GM19240 (cell line): ENCODE data around the gene DOK1.
"Not testable (repeated sequence)": the region's sequence is repeated elsewhere in the genome, so short reads cannot be mapped to it uniquely, and the experiment has no call there.

ENCODE experiments used
- DNase-seq: peaks from one replicate; pipeline ENCODE4 v3.0.0; 2011; ENCODE audit warnings: low spot score; ENCODE audit not compliant: insufficient read length

The DOK1 gene

GRCh38 chr2:74548285-74548899 is 6.1 kb upstream of the DOK1 start:
- no peak for DNase-seq

DNA sequence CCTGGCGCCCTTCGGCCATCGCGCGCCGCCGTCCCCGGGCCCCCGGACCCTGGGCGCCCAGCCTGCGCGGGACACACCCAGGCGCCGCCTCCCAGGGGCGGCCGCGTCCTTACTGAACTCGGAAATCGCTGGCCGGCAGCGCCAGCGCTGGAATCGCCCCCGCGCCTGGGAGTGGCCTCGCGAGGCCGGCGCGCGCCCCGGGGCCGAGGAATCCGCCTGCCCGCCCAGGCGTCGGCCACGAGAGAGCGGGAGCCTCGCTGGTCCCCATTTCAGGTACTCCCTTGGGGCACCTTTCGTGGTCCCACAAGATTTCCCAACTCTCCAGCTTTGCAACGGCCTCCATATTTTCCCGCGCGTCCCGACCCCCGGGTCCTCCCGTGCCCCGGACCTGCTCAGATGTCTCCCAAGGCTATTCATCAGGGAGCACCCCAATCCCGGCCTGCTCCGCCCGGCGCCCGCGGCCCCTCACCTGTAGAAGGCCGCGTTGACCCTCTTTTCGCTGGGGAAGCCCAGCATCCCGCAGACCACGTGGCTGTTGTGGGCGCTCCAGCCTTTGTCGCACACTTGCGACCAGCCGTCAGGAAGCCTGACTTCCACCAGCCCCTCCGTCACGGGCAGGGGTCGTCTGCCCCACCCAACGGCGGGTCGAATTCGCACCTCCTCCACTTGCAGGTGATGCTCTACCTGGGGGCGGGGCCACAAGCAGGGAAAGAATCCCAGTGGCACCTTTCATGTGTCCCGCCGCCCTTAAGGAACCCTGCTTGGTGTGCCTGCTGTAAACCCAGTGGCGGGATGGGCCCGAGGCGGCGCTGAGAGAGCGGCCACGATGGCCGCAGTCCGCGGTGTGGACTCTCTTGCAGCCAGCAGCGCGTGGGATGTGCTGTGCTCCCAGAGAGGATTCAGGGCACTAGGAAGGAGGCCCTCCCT is 5.4 kb upstream of the DOK1 start:
- DNase-seq = no peak

GRCh38 chr2:74550231-74550630 is 4.3 kb upstream of the DOK1 start:
- DNase-seq = no peak

DNA sequence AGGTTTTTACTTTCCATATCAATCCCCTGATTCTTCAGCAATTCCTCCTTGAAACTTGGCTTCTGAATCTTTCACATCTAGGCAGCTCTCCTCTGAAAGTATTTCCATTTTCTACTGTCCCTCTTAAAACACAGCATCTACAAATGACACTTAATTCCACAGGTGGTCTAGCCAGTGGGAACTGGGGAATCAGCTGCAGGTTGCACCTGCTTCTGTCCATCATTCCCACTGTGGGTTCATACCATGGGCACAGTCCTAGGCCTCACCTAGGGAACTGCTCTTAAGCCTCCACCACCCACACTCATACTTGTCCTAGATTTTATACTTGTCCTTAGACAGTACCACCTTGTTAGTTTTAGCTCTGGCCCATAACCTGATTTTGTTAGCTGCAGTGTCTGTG is 3.0 kb upstream of the DOK1 start:
- DNase-seq = no peak

GRCh38 chr2:74551942-74552913 is 2.3 kb upstream of the DOK1 start:
- DNase-seq = no peak

DNA sequence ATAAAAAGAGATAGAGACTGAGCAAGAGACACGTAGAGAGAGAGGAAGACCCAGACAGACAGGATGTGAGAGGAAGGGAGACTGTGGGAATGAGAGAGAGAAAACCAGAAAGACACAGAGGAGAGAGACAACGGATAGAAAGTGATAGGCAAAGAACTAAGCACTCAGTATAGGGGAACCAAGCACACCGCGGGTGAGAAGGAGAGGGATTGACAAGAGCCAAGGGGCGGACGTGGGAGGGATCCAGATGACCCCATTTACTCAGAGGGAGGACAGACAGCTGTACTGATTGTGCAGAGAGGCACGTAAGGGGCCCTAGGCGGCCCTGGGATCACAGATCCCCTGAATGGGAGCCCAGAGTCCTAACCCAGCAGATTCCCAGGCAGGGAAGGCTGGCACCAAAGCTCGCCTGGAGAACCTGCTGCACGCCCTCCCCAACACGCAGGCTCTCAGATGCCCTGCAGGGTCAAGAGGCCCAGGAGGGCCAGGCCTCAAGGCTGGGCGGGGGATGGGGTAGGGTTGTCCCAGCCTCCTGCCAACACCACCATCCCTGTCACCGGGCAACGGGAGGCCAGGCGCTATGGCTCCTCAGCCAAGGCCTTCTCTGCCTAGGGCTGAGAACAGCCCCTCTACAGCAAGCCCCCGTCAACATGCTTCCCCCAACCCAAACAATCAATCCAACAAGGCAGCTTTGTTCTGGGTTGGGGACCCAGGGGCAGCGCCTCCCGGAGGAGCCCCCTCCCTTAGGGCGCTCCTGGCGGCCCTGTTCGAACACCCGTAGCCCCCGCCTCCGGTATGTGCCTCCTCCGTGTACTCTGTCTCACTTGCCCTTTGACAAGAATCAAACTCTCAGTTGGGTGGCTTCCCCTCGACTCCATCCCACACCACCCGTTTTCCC is 1.4 kb upstream of the DOK1 start:
- no peak for DNase-seq

GRCh38 chr2:74554820-74555531 is 456 bp downstream of the DOK1 start:
- DNase-seq = no peak

DNA sequence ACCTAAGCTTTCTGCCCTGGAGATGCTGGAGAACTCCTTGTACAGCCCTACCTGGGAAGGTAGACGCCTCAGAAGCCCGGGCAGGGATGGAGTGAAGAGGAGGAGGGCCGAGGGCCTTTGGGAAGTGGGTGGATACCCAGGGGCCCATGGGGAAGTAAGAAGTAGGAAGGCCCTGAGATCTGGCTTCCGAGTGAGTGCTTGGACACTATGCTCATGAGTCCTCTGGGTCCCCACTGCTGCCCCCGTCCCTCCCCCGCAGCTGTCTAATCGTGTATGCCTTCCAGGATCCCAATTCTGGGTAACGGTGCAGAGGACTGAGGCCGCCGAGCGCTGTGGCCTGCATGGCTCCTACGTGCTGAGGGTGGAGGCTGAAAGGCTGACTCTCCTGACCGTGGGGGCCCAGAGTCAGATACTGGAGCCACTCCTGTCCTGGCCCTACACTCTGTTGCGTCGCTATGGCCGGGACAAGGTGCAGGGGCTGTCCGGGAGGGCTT is 1.1 kb downstream of the DOK1 start:
- no peak for DNase-seq

DNA sequence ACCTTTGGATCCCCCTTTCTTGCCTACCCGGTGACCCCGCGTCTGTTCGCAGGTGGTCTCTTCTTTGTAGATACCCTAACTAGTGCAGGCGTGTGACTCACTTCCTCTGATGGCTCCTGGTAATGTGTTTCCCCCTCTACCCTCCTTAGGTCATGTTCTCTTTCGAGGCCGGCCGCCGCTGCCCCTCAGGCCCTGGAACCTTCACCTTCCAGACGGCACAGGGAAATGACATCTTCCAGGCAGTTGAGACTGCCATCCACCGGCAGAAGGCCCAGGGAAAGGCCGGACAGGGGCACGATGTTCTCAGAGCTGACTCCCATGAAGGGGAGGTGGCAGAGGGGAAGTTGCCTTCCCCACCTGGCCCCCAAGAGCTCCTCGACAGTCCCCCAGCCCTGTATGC is 1.6 kb downstream of the DOK1 start:
- DNase-seq = no peak

GRCh38 chr2:74556831-74557370 is 2.4 kb downstream of the DOK1 start:
- no peak for DNase-seq

DNA sequence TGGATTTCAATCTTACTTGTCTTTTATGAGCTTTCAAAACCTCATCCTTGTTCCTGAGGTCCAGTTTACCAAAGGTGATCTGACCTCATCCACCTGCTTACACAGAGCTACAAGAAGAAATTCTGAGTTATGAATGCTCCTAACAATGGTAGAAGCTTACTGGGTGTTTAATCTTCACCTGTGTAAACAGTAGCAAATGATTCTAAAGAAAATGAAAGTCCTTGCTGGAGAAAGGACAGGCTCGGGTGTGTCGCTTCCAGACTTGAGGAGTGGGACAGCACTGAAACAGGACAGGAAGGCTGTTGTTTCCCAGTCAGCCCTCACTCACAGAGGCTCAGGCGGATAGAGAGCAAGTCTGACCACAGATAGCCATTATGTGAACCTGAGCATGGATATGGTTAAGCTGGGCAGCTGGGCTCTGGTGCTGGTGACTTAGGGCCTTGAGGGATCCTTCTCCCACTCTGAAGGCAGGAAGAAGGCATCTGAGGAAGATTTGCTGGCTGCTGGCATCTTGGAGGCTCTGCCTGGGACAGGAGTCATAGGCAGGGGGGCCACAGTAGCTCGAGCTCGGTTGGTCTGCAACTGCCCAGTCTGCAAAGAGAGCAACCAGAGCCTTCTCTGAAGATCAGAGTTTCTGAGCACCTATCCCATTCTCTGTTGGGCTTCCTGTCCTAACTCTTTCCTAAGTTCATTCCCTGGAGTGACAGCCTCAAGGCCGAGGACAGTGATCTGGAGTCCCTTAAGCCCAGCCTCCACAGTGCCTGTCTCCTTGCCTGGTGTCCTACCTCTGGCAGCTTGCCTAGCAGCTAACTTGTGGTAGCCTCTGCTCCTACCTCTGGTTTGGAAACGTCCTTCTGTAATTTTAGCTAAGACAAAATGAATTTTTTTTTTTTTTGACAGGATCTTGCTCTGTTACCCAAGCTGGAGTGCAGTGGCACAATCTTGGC is 4.0 kb downstream of the DOK1 start:
- no peak for DNase-seq

GRCh38 chr2:74559912-74560311 is 5.4 kb downstream of the DOK1 start:
- DNase-seq = no peak

DNA sequence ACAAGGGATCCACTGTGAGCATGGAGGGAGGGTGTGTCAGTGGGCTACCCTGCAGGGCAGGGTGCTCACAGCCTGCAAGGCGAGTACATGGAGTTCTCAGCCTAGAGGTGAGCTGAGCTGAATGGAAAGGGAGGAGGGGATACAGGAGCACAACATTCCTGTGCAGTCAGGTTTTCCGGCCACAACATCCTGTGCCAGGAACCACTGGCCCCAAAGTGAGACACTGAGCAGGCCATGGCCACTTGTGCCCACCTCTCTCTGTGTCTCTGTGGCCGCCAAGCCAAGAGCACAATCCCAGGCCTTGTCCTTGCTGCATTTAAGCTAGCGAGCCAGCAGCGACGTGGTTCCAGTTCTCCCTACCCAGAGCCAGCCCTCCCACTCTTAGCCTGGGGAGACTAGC is 6.1 kb downstream of the DOK1 start:
- no peak for DNase-seq

- DNase-seq = not testable (repeated sequence)
These were observed 6.5 kb downstream of the DOK1 start for GRCh38 chr2:74561022-74561421.

DNA sequence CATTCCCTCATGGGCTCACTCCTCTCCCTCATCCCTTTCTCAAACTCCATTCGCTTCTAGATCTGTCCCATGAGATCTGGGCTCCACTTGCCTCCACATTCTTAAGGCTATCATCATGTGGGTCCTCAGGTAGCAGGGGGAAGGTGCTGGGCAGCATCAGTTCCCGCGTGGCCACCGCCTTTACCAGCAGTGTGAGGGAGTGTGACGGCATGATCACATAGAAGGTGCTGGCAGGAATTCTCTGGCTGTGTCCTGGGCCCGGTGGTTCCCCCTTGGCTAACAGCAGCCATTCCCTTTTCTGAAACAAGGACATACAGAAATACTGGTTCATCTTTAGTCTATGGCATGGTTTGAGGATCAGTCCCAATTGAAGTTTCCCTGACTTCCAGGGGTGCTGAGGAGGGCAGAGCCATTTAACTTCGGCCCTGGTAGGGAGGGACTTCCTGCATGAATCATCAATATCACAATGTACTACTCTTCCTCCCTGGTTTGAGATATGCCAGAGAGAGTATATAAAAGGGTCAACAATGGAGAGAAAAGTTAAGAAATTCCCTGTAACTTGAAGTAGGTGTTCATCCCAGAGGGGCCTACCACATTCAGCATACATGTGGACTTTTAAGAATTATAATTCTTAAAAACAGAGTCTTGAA is 7.7 kb downstream of the DOK1 start:
- DNase-seq = no peak

GRCh38 chr2:74564222-74564621 is 9.7 kb downstream of the DOK1 start:
- no peak for DNase-seq

- no peak for DNase-seq
These were observed 11.7 kb downstream of the DOK1 start for GRCh38 chr2:74566076-74566753.

DNA sequence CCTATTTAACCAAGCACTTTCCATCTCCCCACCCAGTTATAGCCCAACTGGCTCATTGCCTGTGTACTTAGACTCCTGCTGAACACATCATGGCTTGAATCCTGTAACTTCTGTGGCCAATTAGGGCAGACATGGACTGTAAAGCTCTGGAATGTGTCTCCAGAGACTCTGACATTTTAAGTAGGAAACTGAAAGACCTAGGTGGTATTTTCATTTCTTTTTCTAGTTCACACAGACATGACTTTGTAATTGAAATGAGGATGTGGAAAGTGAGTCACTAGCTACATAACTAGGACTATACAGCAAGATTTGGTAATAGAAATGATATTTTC is 12.2 kb downstream of the DOK1 start:
- DNase-seq = no peak
